Upper lobe of left lung (tissue), 4 donors: ENCODE results near the gene TMEM255A.

Experiments used
- CTCF ChIP-seq, 6 experiments: fragments of 450-650 bp in 4 of 6; fragments of 200-600 bp in 2 of 6; sonication (generic) in 2 of 6; IDR thresholded peaks; one replicate each; pipeline ENCODE4 v1.5.1; 2016 to 2019; ENCODE audit warnings: antibody characterized with exemption in 6 of 6
- POLR2A ChIP-seq, 4 donors: fragments of 450-650 bp; IDR thresholded peaks; one replicate each; pipeline ENCODE4 v1.5.1; 2016 to 2017; ENCODE audit warnings: antibody characterized with exemption in 4 of 4, mild to moderate bottlenecking in 2 of 4

GRCh38 chrX:120357186-120357585 lies 45.9 kb upstream of the TMEM255A start:
- TF ChIP-seq CTCF (IDR thresholded peaks at IDR 0.05) (no peak), POLR2A (IDR thresholded peaks at IDR 0.05) (no peak)
